ENCODE measurements around the gene SPG21. TPM values are rescaled to one million over a fixed set of nuclear protein-coding genes. Genes with fewer than 3 reads are reported as not detected.
A peak's percentile ranks its signal among the peaks of the same experiment; 100 is the strongest.

Gene SPG21
- polyA plus RNA-seq (2013, experiment 1 of 2) = 43.1 TPM
- polyA plus RNA-seq (2013, experiment 2 of 2) = 43.8 TPM

DNA sequence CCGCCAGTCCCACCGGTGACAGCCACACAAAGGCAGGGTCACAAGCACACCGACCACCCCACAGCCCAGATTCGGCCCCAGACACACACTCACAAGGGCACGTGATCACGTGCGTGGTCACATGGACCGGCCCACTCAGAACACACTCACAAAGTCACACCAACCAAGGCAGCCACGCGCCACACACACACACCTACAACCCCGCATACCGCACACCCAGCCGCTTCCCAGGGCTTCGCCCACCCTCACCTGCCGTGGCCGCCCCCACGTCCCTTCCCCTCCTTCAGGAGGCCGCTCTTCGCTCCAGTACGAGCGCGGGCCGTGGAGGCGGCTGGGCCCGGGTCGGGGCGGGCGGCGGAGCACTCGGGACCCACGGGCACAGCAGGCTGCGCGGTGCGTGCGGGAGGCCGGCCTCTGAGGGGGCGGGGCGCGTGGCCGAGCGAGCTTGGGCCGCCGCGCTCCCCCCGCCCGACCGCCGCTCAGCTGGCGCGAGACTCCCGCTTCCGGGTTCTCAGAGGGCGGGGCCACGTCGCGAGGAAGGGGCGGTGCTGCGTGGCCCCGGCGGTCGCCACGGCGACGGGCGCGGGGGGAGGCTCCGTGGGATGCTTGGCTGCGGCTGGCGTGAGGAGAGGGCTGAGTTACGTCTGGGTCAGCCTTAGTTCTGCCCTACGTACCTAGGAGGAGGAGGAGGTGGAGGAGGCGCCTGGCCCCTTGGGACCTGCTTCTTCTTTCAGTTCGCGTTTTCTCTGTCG lies at the start of gene SPG21:
Gene SPG21 (minus strand): TSS at position 499 of the 752 bp plus-strand sequence. CDS start 6,345 bp downstream, outside the sequence.
- Histone ChIP-seq H2AK5ac (ENCODE audit: low read length) (no peak within 1 kb of the TSS), H2BK5ac (ENCODE audit: low read length) (peak within 1 kb of the TSS; percentile 70), H4K5ac (ENCODE audit: low read length) (peak within 1 kb of the TSS; percentile 64), H3K18ac (ENCODE audit: low read length) (peak within 1 kb of the TSS; percentile 54), H2BK15ac (replicated peaks; ENCODE audit: low read depth) (no peak within 1 kb of the TSS), H3K36me3 (ENCODE audit: control insufficient read depth, insufficient read depth, low read length) (no peaks in the 10 kb centered on the region), H3K4me3 (ENCODE audit: low read length) (peak within 1 kb of the TSS; percentile 90), H3K79me2 (ENCODE audit: control insufficient read depth, insufficient read depth, low read length) (peaks cover 2% of the 10 kb centered on the region), H3K4me2 (ENCODE audit: low read length) (peak within 1 kb of the TSS; percentile 93), H3K56ac (ENCODE audit: low read length) (peak within 1 kb of the TSS; percentile 99), H3K27me3 (ENCODE audit: insufficient read depth, low read length, poor library complexity) (no peaks in the 10 kb centered on the region), H3K9ac (ENCODE audit: low read length) (peak within 1 kb of the TSS; percentile 97), H3K4ac (ENCODE audit: low read depth, low read length) (no peak within 1 kb of the TSS), H3K23ac (ENCODE audit: low read length) (peak within 1 kb of the TSS; percentile 48), H3K27ac (ENCODE audit: low read depth, low read length) (peak within 1 kb of the TSS; percentile 42), H4K8ac (ENCODE audit: low read depth, low read length) (no peak within 1 kb of the TSS), H2BK120ac (ENCODE audit: low read depth, low read length) (no peak within 1 kb of the TSS), H3K4me1 (ENCODE audit: control insufficient read depth, low read depth, low read length) (no peaks in the 10 kb centered on the region), H3K79me1 (ENCODE audit: low read length) (peaks cover 3% of the 10 kb centered on the region)
- peak; percentile 95 for DNase-seq
- WGBS (ENCODE audit: extremely low coverage, insufficient coverage, low lambda C conversion rate) = no CpG with 5 or more reads among the region's 75 CpGs

- Histone ChIP-seq H3K18ac (ENCODE audit: low read length) (no peak overlapping the region), H3K9ac (ENCODE audit: low read length) (no peak overlapping the region), H3K56ac (ENCODE audit: low read length) (no peak overlapping the region), H3K36me3 (ENCODE audit: control insufficient read depth, insufficient read depth, low read length) (no peaks in the 10 kb centered on the region), H3K79me1 (ENCODE audit: low read length) (no peaks in the 10 kb centered on the region), H3K4me2 (ENCODE audit: low read length) (no peak overlapping the region), H2BK120ac (ENCODE audit: low read depth, low read length) (no peak overlapping the region), H3K4ac (ENCODE audit: low read depth, low read length) (no peak overlapping the region), H2BK15ac (replicated peaks; ENCODE audit: low read depth) (no peak overlapping the region), H3K27me3 (ENCODE audit: insufficient read depth, low read length, poor library complexity) (no peaks in the 10 kb centered on the region), H3K27ac (ENCODE audit: low read depth, low read length) (no peak overlapping the region), H3K23ac (ENCODE audit: low read length) (no peak overlapping the region), H3K4me1 (ENCODE audit: control insufficient read depth, low read depth, low read length) (no peaks in the 10 kb centered on the region), H4K5ac (ENCODE audit: low read length) (no peak overlapping the region), H3K79me2 (ENCODE audit: control insufficient read depth, insufficient read depth, low read length) (no peaks in the 10 kb centered on the region), H4K8ac (ENCODE audit: low read depth, low read length) (no peak overlapping the region), H2BK5ac (ENCODE audit: low read length) (no peak overlapping the region), H2AK5ac (ENCODE audit: low read length) (no peak overlapping the region), H3K4me3 (ENCODE audit: low read length) (no peak overlapping the region)
- WGBS (ENCODE audit: extremely low coverage, insufficient coverage, low lambda C conversion rate) = no CpG with 5 or more reads among the region's 5 CpGs
- DNase-seq = no peak
These were observed 49.1 kb upstream of the SPG21 start for GRCh38 chr15:65038836-65039235.

GRCh38 chr15:65038428-65038827 lies 48.7 kb upstream of the SPG21 start:
- no peak overlapping the region for H3K27ac ChIP-seq (ENCODE audit: low read depth, low read length)
- no peak overlapping the region for H2AK5ac ChIP-seq (ENCODE audit: low read length)
- no CpG with 5 or more reads among the region's 3 CpGs for WGBS (ENCODE audit: extremely low coverage, insufficient coverage, low lambda C conversion rate)
- H3K56ac ChIP-seq (ENCODE audit: low read length) = no peak overlapping the region
- H3K4ac ChIP-seq (ENCODE audit: low read depth, low read length) = no peak overlapping the region
- no peak overlapping the region for H3K4me2 ChIP-seq (ENCODE audit: low read length)
- no peaks in the 10 kb centered on the region for H3K4me1 ChIP-seq (ENCODE audit: control insufficient read depth, low read depth, low read length)
- H3K4me3 ChIP-seq (ENCODE audit: low read length) = no peak overlapping the region
- H2BK15ac ChIP-seq (replicated peaks; ENCODE audit: low read depth) = no peak overlapping the region
- H3K36me3 ChIP-seq (ENCODE audit: control insufficient read depth, insufficient read depth, low read length) = no peaks in the 10 kb centered on the region
- no peak overlapping the region for H4K8ac ChIP-seq (ENCODE audit: low read depth, low read length)
- H3K9ac ChIP-seq (ENCODE audit: low read length) = no peak overlapping the region
- no peak overlapping the region for H3K18ac ChIP-seq (ENCODE audit: low read length)
- H3K23ac ChIP-seq (ENCODE audit: low read length) = no peak overlapping the region
- no peaks in the 10 kb centered on the region for H3K79me1 ChIP-seq (ENCODE audit: low read length)
- no peaks in the 10 kb centered on the region for H3K79me2 ChIP-seq (ENCODE audit: control insufficient read depth, insufficient read depth, low read length)
- H4K5ac ChIP-seq (ENCODE audit: low read length) = no peak overlapping the region
- DNase-seq = no peak
- H2BK5ac ChIP-seq (ENCODE audit: low read length) = no peak overlapping the region
- no peak overlapping the region for H2BK120ac ChIP-seq (ENCODE audit: low read depth, low read length)
- H3K27me3 ChIP-seq (ENCODE audit: insufficient read depth, low read length, poor library complexity) = no peaks in the 10 kb centered on the region

DNA sequence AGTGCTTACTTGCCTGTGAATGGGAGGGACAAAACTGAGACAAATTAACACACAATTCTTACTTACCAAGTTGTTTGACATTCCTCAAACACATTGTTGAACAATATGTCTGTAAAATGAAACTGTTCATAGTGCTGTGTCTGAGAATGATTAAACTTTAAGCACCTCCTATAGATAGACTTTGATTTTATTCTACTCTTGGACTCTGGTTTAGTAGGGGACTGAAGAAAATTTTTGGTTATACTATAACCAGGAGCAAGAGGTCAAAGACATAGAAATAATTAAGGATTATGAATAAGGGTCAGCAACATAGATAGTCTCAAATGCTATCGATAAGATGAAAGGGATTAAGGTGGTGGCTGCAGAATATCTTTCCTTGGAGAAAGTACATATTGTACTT lies 47.6 kb upstream of the SPG21 start:
- no peak overlapping the region for H3K4me3 ChIP-seq (ENCODE audit: low read length)
- no peak overlapping the region for H2BK5ac ChIP-seq (ENCODE audit: low read length)
- H3K79me1 ChIP-seq (ENCODE audit: low read length) = no peaks in the 10 kb centered on the region
- H3K18ac ChIP-seq (ENCODE audit: low read length) = no peak overlapping the region
- no peak overlapping the region for H3K56ac ChIP-seq (ENCODE audit: low read length)
- no peak overlapping the region for H2BK120ac ChIP-seq (ENCODE audit: low read depth, low read length)
- no peak for DNase-seq
- no peak overlapping the region for H2BK15ac ChIP-seq (replicated peaks; ENCODE audit: low read depth)
- no peaks in the 10 kb centered on the region for H3K79me2 ChIP-seq (ENCODE audit: control insufficient read depth, insufficient read depth, low read length)
- no peak overlapping the region for H3K27ac ChIP-seq (ENCODE audit: low read depth, low read length)
- no peak overlapping the region for H4K8ac ChIP-seq (ENCODE audit: low read depth, low read length)
- H3K23ac ChIP-seq (ENCODE audit: low read length) = no peak overlapping the region
- H3K27me3 ChIP-seq (ENCODE audit: insufficient read depth, low read length, poor library complexity) = no peaks in the 10 kb centered on the region
- no peak overlapping the region for H4K5ac ChIP-seq (ENCODE audit: low read length)
- H2AK5ac ChIP-seq (ENCODE audit: low read length) = no peak overlapping the region
- WGBS (ENCODE audit: extremely low coverage, insufficient coverage, low lambda C conversion rate) = no CpG with 5 or more reads among the region's 1 CpG
- H3K4ac ChIP-seq (ENCODE audit: low read depth, low read length) = no peak overlapping the region
- no peak overlapping the region for H3K4me2 ChIP-seq (ENCODE audit: low read length)
- H3K36me3 ChIP-seq (ENCODE audit: control insufficient read depth, insufficient read depth, low read length) = no peaks in the 10 kb centered on the region
- no peaks in the 10 kb centered on the region for H3K4me1 ChIP-seq (ENCODE audit: control insufficient read depth, low read depth, low read length)
- H3K9ac ChIP-seq (ENCODE audit: low read length) = no peak overlapping the region

- H4K8ac ChIP-seq (ENCODE audit: low read depth, low read length) = no peak overlapping the region
- WGBS (ENCODE audit: extremely low coverage, insufficient coverage, low lambda C conversion rate) = no CpG with 5 or more reads among the region's 11 CpGs
These were observed 45.0 kb upstream of the SPG21 start for GRCh38 chr15:65034719-65035118.

More at GRCh38 chr15:65034719-65035118, 45.0 kb upstream of the SPG21 start:
- DNase-seq = no peak
- no peak overlapping the region for H2AK5ac ChIP-seq (ENCODE audit: low read length)
- no peaks in the 10 kb centered on the region for H3K79me2 ChIP-seq (ENCODE audit: control insufficient read depth, insufficient read depth, low read length)
- no peak overlapping the region for H2BK15ac ChIP-seq (replicated peaks; ENCODE audit: low read depth)
- H3K27me3 ChIP-seq (ENCODE audit: insufficient read depth, low read length, poor library complexity) = no peaks in the 10 kb centered on the region
- H2BK120ac ChIP-seq (ENCODE audit: low read depth, low read length) = no peak overlapping the region
- H3K4ac ChIP-seq (ENCODE audit: low read depth, low read length) = no peak overlapping the region
- no peak overlapping the region for H3K56ac ChIP-seq (ENCODE audit: low read length)
- no peaks in the 10 kb centered on the region for H3K36me3 ChIP-seq (ENCODE audit: control insufficient read depth, insufficient read depth, low read length)
- H3K4me1 ChIP-seq (ENCODE audit: control insufficient read depth, low read depth, low read length) = no peaks in the 10 kb centered on the region
- H4K5ac ChIP-seq (ENCODE audit: low read length) = no peak overlapping the region
- no peak overlapping the region for H3K4me2 ChIP-seq (ENCODE audit: low read length)
- no peak overlapping the region for H3K27ac ChIP-seq (ENCODE audit: low read depth, low read length)
- H3K23ac ChIP-seq (ENCODE audit: low read length) = no peak overlapping the region
- no peak overlapping the region for H3K4me3 ChIP-seq (ENCODE audit: low read length)
- H3K18ac ChIP-seq (ENCODE audit: low read length) = no peak overlapping the region
- no peaks in the 10 kb centered on the region for H3K79me1 ChIP-seq (ENCODE audit: low read length)
- no peak overlapping the region for H2BK5ac ChIP-seq (ENCODE audit: low read length)
- H3K9ac ChIP-seq (ENCODE audit: low read length) = no peak overlapping the region

Measured in mesendoderm (in vitro differentiated cells).